Activated CD4-positive, alpha-beta T cell treated with anti-CD3 and anti-CD28 coated beads, Interleukin-2, amount 50 U/mL, for 4 hours (primary cell): ENCODE data around the gene VCAM1.

Source experiments
- DNase-seq, 2 experiments: peaks; one replicate each; pipeline ENCODE4 v3.0.0-alpha.2; 2020

VCAM1 gene

GRCh38 chr1:100782473-100783039 lies 63.0 kb downstream of the VCAM1 start:
- no peak for DNase-seq

- no peak for DNase-seq
Measured at GRCh38 chr1:100785470-100786052, 66.0 kb downstream of the VCAM1 start.

- DNase-seq, result no peak
Measured at GRCh38 chr1:100786870-100787269, 67.3 kb downstream of the VCAM1 start.
